Measurements from ENCODE around the gene SPAG7.

SPAG7 gene

DNA sequence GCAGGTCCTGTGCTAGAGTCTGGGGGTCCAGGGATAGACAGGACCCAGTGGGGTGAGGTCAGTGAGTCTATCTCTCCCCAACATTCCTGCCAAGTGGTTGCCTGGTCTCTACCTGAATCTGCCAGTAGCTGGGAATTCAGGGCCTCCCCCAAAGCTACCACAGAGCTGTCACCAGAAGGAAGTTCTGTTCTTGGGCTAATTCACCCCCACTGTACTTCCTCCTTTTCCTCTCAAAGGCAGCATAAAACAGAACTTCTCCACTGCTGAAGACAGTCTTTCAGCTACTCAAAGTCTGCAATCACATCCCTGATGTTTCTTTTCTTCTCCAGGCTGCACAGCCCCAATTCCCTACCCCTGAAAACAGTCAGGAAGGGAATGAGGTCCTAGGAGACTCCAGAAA, 11.1 kb upstream of the SPAG7 start:
- DNase-seq (ENCODE audit: low read depth in 1 of 2, low spot score in 1 of 2), result no peak

DNA sequence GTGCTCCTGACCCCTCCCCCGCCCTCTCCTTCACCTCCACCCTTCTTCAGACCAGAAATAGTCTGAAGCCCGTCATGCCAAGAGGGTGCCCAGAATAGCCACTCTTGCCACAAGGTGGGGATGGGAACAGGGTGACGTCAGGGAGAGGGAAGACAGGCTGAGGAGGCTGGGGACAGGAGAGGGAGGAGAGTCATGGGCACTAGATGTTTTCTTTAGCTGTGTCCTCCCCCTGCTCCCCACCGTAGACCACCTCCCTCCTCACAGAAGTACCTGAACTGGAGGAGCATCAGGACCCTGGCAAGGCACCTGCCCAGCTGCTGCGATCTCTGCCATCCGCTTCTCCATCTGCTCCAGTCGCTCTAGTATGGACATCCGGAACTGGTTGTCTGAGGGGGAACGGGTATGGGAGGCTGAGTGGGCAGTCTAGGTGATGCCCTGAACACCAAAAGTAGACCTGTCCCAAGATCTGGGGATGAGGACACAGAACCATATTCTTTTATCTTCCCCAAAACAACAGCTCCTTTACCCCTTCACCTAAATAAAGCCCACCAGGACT, 6.6 kb upstream of the SPAG7 start:
- DNase-seq (ENCODE audit: low read depth in 1 of 2, low spot score in 1 of 2), result no peak

DNA sequence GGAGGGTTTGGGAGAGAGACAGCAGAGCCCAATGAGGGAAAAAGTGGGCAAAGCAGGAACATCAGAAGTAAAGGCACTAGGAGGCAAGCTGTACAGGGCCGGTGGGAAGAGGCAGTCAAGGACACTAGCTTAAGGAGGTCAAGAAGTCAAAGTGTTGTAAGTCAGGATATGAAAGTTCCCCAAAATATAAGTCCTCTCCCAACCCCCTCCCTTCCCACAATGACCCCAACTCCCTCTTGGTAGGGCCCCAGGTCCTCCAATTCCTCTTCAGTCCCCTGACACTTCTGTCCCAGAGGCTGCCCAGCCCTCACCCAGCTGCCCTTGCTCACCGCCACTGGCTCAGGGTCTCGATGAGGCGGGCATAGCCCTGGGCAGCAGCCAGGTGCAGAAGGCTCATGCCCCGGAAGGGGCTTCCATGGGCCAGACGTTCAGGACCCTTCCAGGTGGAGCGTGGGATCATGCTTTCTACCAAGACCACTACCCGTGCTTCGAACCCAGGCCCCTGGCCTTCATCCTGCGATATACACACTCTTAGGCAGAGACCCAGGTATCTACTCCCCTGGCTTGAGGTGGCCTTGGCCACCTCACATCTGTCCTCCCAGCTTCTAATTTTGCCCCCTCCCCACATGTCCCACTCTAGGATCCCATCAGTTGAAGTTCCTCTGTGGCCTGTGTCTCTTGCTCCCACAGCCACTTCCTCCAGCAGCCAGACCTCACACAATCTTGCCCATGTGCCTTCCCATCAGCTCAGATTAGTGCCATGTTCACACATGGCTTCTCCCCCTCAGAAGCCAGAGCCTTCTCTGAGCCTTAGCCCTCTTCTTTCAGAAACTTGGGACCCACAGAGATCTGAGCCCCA, 5.9 kb upstream of the SPAG7 start:
- no peak for DNase-seq (ENCODE audit: low read depth in 1 of 2, low spot score in 1 of 2)

DNA sequence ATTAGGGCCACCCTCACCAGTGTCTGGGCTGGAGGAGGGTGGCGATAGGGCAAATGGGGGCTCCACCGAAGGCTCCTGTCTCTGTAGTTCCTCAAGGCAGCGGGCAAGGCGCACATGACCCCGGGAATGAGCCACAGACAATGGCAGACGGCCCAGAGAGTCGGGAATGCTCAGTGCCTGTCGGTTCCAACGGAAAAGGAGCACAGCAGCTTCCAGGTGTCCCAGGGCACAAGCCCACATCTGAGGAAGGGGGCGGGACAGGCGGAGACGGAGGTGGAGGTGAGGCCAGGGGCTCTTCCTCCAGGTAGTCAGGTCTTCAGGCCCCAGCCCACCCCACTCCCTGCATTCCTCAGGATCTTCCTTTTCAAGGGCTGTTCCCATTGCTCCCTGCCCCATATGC, 5.1 kb upstream of the SPAG7 start:
- DNase-seq (ENCODE audit: low read depth in 1 of 2, low spot score in 1 of 2), result no peak

DNA sequence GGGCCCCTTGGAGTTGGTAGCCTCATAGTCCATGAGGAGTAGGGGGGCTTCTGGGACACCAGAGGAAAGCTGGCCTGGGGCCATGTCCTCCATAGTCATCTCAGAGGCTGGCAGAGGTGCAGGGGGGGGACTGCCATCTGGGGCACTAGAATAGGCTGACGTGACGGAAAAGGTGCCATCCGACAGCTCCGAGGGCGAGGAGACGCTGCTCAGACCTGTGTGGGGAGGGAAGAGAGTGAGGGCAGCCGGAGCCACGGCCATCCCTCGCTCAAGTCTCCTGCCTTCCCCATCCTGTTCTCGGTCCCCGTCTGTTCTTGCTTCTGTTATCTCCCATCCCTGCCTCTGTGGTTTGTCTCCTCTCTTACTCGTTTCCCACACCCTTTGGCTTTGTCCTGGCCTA, 4.7 kb upstream of the SPAG7 start:
- no peak for DNase-seq (ENCODE audit: low read depth in 1 of 2, low spot score in 1 of 2)

DNA sequence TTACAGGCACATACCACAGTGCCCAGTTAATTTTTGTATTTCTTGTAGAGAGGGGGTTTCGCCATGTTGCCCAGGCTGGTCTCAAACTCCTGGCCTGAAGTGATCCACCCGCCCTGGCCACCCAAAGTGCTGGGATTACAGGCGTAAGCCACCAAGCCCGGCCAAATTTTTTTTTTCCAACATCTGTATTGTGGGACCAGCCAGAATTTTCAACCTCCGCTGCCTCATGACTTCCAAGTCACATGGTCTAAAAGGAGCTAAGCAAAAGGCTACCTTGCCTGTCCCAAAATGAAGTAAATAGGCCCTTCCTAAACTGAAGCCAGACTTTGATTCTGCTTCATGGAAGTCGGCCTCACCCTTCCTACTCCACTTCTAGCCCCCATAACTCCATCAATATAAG, 4.2 kb upstream of the SPAG7 start:
- no peak for DNase-seq (ENCODE audit: low read depth in 1 of 2, low spot score in 1 of 2)

DNA sequence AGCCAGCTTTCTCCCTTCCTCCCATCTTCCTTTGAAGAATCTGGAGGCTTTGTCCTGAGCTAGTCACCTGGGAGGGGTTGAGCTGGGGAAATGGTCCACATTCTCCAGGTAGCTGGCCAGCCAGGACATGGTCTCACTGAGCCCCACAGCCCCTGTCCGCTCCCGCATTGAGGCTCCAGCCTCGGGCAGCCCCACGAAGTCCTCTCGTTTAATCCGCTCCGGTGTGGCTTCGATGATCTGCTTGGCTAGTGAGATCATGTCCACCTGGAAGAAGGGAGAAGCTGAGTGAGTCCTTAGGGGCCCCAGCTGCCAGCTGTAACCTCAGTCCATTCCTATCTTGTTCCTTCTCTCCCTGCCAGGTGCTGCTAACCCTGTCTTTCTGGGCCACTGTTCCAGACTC, 2.7 kb upstream of the SPAG7 start:
- DNase-seq (ENCODE audit: low read depth in 1 of 2, low spot score in 1 of 2), result no peak

DNA sequence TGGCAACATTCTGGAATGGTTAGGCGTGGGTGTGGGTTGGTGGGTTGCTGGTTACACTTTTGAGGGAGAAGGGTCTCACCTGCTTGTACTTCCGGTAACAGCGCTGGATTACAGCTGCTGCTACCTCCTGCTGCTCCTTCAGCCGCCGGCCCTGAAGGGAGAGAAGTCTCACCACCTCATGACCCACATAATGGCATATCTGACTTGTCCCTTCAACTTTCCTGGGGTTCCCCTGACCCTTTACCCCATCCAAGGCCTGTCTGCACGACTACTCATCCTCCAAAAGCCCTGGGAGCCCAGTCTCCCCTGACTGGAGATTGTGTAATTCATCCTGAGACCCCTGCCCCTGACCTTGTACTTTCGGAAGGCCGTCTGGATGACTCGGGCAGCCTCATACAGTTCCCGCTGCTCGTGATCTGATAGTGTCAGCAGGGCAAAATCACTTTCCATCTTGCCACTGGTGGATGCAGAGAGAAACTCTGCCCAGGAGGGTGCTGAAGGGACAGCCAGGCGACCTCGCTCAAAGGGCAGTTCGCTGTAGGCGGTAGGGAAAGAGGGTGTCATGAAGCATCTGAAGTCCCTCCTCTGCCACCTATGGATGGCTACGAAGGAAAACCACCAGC, 2.0 kb upstream of the SPAG7 start:
- no peak for DNase-seq (ENCODE audit: low read depth in 1 of 2, low spot score in 1 of 2)

DNA sequence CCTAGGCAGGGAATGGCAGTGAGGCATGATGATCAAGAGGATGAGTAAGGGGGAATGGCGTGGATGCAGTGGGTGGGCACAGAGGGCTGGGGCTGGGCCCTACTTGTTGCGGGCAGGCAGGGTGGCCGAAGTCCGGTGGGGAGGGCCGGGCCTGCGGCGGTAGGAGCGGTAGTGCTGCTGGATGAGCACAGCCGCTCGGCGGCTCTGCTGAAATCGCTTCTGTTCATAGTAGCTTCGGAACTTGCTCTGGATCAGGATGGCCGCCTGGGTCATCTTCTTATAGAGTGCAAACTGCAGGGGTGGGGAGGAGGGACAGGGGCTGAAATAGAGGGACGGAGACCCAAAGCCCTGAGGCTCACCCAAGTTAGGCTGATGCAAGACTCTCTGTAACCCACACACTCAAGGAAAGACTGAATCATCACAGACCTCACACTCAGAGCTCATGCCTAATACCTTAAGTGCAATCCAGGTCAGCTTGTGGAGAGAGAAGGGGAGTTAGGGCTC, 1.5 kb upstream of the SPAG7 start:
- no peak for DNase-seq (ENCODE audit: low read depth in 1 of 2, low spot score in 1 of 2)

DNA sequence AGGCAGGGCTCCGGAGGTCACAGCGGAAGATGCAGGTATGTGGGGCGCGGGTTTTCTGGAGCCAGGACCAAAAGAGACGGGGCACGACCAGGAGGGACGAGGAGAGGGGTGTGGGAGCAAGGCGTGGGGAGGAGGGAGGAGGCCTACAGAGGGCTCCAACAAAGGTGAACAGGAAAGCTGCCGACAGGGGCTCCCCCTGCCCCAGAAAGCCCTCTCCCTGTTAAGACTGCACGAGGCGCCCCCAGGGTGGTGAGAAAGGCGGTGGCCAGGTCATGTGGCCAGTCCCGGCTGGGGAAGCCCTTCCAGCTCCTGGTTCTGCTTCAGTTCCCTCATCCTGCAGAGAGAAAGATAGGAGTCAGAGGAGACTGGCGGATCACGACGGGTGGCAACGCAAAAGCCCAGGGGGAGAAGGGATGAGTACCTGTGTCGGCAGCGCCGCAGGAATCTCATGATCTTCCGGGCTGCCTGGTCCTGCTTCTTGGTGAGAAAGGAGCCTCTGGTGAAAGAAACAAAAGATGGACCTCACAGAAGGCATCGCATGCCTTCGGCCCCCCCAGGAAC, 949 bp upstream of the SPAG7 start:
- no peak for DNase-seq (ENCODE audit: low read depth in 1 of 2, low spot score in 1 of 2)

DNA sequence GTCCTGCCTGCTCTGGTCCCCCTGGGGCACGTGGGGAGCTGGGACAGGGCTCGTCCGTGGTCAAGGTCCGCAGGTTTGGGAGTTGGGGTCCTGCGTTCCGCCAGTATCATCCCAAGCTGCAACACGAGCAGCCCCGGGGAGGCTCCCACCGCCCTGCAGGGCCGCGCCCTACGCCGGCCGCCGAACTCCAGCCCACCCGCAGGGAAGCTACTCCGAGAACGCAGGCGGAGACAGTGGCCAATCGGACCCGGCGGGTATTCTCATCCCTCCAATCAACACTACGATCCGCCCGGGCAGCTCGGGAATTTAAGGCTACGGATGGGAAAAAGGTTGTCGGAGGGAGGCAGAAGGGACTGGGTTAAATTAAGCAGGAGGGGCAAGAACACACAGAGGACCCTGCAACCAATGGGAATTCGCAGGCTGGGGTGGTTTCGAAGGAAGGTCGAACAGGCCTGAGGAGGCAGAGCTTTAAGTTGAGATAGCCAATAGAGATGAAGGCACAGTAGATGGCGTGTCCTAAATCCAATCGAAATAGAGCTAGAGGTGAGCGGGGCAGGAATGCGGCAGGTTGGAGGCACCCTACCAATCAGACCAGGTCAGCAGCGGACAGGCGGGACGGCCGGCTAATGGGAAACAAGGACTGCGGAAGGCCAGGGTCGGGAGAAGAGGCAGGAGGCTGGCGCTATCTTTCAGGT, 626 bp downstream of the SPAG7 start:
- peak; percentile 75 to 89 for DNase-seq (ENCODE audit: low read depth in 1 of 2, low spot score in 1 of 2)

DNA sequence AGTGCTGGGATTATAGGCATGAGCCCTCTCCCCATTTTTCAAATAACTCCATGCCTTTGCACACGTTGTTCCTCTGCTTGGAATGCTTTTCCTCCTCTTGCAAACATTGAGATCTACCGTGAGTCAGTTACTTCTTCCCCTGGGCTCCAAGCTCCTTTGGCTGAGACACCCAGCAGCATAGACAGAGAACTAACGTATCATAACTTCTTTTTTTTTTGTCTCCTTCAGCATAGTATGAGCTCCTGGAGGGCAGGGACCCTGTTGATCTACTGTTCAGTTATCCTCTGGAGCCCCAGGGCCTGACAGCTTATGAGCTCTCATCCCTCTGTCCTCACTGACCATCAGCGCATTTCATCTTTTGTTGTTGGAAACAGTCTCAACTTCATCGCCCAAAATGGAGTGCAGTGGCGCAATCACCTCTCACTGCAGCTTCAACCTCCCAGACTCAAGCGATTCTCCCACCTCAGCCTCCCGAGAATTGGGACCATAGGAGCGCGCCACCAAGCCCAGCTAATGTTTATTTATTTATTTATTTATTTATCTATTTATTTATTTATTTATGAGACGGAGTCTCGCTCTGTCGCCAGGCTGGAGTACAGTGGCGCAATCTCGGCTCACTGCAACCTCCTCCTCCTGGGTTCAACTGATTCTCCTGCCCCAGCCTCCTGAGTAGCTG, 2.2 kb downstream of the SPAG7 start:
- DNase-seq (ENCODE audit: low read depth in 1 of 2, low spot score in 1 of 2), result no peak

DNA sequence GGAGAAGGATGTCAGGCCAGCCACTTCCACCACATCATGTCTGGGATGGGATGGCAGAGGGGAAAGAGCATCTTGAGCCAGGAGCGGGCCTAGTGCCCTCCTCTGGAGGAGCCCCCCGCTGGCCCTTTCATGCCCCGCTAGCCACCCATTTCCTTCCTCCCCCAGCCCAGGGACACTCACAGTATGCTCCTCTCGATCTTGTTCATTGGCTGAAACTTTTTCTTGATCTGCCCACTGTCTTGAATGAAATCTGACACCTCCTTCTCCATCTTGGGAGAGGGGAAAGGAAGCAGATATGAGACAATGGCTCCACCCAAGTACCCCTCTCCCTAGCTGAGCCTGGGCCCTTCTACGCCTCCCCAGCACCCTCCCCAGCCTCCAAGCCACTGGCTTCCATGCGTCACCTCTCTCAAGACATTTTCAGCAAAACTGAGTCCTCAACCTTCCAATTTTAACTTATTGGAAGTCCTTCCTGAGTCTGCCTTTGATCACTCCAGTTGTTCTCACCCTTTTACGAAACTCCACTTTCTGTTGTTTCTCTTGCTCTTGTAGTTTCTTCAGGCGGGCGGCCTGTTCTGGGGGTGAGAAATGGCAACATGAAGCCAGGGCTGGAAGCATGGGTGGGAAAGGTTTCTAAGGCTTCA, 7.2 kb downstream of the SPAG7 start:
- no peak for DNase-seq (ENCODE audit: low read depth in 1 of 2, low spot score in 1 of 2)

DNA sequence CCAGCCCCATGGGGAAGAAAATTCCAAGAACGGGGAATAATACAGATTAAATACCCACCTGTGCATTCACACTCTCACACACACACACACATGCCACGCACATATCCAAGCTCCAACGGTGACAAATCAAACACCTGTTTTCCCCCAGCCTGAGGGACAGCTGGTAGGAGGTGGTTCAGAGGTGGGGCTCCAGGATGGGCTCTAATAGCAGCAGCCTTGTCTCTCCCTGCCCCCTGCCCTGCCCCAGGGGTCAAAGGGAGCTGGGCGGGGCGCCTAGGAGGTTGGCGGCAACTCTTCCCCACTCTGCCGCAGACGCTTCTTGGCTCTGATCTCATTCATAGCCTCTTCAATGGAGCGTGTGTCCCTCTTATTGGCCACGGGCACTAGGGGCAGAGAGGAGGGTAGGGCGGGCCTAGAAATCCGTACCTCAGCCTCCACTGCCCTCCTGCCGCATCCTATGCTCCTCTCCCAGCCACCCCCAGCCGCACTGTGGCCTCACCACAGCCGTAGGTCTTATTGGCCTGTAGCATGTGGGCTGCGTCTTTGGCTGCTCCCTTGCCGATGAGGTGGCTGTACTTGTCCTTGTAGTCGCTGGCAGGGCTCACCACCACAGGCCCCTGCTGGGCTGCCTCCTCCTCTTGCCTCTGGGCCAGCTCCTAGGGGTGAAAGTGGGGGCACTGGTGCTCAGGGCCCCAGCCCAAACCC, 8.2 kb downstream of the SPAG7 start:
- DNase-seq (ENCODE audit: low read depth in 1 of 2, low spot score in 1 of 2), result no peak

DNA sequence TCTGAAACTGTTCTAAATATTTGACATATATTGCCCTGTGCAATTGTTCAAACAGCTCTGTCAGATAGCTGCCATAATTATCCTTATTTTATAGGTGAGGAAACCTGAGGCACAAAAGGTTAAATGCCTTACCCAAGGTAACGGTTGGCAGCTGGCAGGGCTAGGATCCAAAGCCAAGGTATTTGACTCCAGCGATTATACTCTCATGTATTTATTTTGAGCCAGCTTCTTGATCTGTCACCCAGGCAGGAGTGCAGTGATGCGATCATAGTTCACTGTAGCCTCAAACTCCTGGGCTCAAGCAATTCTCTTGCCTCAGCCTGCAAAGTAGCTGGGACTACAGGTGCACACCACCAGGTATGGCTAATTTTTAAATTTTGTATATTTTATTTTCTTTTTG, 9.5 kb downstream of the SPAG7 start:
- DNase-seq (ENCODE audit: low read depth in 1 of 2, low spot score in 1 of 2), result no peak

DNA sequence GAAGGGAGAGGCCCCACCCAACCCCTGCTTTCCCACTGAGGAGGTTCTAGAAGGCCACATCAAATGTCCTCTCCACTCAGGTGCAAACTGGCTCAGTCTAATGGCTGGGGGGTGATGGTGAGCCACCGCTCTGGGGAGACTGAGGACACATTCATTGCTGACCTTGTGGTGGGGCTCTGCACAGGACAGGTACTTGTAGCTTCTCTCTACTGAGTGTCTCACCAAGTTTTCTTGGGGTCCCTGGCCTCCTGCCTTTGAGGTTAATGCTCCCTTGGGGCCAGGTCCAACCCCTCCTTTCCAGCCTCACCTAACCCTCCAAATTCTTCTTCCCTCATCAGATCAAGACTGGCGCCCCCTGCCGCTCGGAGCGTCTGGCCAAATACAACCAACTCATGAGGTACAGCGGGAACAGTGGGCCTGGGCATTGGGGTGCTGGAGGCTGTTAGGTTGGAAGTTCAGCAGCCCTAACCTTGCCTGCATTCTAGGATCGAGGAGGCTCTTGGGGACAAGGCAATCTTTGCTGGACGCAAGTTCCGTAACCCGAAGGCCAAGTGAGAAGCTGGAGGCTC, 11.0 kb downstream of the SPAG7 start:
- DNase-seq (ENCODE audit: low read depth in 1 of 2, low spot score in 1 of 2), result no peak

DNA sequence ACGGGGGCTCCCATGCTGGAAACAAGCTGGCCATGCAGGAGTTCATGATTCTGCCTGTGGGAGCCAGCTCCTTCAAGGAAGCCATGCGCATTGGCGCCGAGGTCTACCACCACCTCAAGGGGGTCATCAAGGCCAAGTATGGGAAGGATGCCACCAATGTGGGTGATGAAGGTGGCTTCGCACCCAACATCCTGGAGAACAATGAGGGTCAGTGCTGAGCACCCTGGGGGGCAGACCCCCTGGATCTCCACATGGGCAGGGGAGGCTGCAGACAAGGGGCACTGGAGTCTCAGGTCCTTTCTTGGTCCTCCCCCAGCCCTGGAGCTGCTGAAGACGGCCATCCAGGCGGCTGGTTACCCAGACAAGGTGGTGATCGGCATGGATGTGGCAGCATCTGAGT, 12.5 kb downstream of the SPAG7 start:
- no peak for DNase-seq (ENCODE audit: low read depth in 1 of 2, low spot score in 1 of 2)

DNA sequence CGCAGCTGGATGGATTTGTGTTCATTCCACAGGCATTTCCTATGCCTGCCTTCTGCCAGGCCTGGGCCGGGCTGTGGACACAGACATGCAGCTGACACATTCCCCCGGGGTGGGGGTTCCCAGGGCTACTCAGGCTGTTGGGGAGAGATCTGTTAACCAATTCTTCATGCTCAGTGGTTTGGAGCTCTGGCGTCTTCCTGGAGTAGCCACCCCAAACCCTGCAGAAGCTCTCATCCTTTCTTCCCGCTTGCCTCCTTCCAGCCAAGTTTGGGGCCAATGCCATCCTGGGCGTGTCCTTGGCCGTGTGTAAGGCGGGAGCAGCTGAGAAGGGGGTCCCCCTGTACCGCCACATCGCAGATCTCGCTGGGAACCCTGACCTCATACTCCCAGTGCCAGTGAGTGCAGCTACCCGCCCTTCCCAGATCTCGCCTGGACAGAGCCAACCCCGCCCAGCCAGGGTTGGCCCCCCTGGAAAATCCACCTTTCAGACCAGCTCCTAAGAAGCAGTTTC, 14.1 kb downstream of the SPAG7 start:
- DNase-seq (ENCODE audit: low read depth in 1 of 2, low spot score in 1 of 2), result no peak

DNA sequence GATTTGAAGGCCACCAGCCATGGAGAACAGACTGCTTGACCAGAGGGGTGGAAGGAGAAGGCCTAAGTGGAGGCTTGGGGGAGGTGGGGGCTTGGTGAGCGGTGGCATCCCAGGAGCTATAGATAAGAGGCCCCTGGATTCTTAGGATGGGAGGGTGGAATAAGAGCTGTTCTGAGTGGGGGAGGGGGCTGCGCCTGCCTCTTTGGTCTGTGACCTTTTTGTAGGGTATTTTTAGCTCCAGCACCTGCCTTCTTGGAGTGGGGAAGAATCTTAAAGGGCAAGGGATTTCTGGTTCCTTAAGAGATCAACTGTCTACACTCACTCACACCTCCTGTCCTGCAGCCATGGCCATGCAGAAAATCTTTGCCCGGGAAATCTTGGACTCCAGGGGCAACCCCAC, 16.1 kb downstream of the SPAG7 start:
- DNase-seq (ENCODE audit: low read depth in 1 of 2, low spot score in 1 of 2), result no peak

All from stimulated activated CD4-positive, alpha-beta T cell treated with anti-CD3 and anti-CD28 coated beads, Interleukin-15, amount 100 ng/mL, for 1 hour (primary cell).